H9 (cell line): ENCODE data around the gene OSBPL1A. TPM values are rescaled to one million over a fixed set of nuclear protein-coding genes. Genes with fewer than 3 reads are reported as not detected.

Source experiments
- DNase-seq: peaks from one replicate; pipeline ENCODE4 v3.0.0-alpha.2; 2017
- H2AFZ ChIP-seq: one replicate; pipeline ENCODE4 v1.6.1; 2013; ENCODE audit warnings: mild to moderate bottlenecking, low read length, control low read depth, moderate library complexity
- H2AK5ac ChIP-seq: 2 replicates; pipeline ENCODE4 v1.6.1; 2013; ENCODE audit warnings: low read length, control low read depth, mixed read lengths; ENCODE audit not compliant: insufficient read length
- H2BK120ac ChIP-seq: one replicate; pipeline ENCODE4 v1.6.1; 2013; ENCODE audit warnings: low read depth, mild to moderate bottlenecking, low read length, control low read depth, inconsistent platforms; ENCODE audit not compliant: poor library complexity, severe bottlenecking
- H2BK12ac ChIP-seq: 2 replicates; pipeline ENCODE4 v1.6.1; 2013; ENCODE audit warnings: low read length, control low read depth, mixed read lengths, low read depth; ENCODE audit not compliant: insufficient read length
- H2BK15ac ChIP-seq: 2 replicates; pipeline ENCODE4 v1.6.1; 2013; ENCODE audit warnings: low read depth, low read length, control low read depth
- H2BK20ac ChIP-seq: one replicate; pipeline ENCODE4 v1.6.1; 2013; ENCODE audit warnings: low read depth, mild to moderate bottlenecking, low read length, control low read depth, inconsistent platforms; ENCODE audit not compliant: poor library complexity, severe bottlenecking
- H2BK5ac ChIP-seq: 2 replicates; pipeline ENCODE4 v1.6.1; 2013; ENCODE audit warnings: low read length, control low read depth, mixed read lengths; ENCODE audit not compliant: insufficient read length
- H3K14ac ChIP-seq: 2 replicates; pipeline ENCODE4 v1.6.1; 2013; ENCODE audit warnings: low read length, control low read depth; ENCODE audit not compliant: insufficient read depth
- H3K18ac ChIP-seq: 2 replicates; pipeline ENCODE4 v1.6.1; 2013; ENCODE audit warnings: low read depth, mild to moderate bottlenecking, mixed read lengths, low read length, control low read depth; ENCODE audit not compliant: insufficient read length
- H3K23ac ChIP-seq: 2 replicates; pipeline ENCODE4 v1.6.1; 2013; ENCODE audit warnings: low read length, control low read depth, mixed read lengths, low read depth; ENCODE audit not compliant: insufficient read length
- H3K23me2 ChIP-seq: 2 replicates; pipeline ENCODE4 v1.6.1; 2013; ENCODE audit warnings: low read depth, mild to moderate bottlenecking, mixed read lengths, low read length, control low read depth; ENCODE audit not compliant: insufficient read length, poor library complexity, severe bottlenecking
- H3K27ac ChIP-seq: 2 replicates; pipeline ENCODE4 v1.5.1; 2013; ENCODE audit warnings: low read length, control low read depth, mixed read lengths, low read depth; ENCODE audit not compliant: insufficient read length
- H3K27me3 ChIP-seq: 2 replicates; pipeline ENCODE4 v1.6.1; 2013; ENCODE audit warnings: low read length, control low read depth, inconsistent platforms; ENCODE audit not compliant: insufficient read depth
- H3K4ac ChIP-seq: 2 replicates; pipeline ENCODE4 v1.6.1; 2013; ENCODE audit warnings: low read depth, mild to moderate bottlenecking, control low read depth, inconsistent platforms, low read length, moderate library complexity
- H3K4me1 ChIP-seq: 2 replicates; pipeline ENCODE4 v1.6.1; 2013; ENCODE audit warnings: low read length, control low read depth, inconsistent platforms; ENCODE audit not compliant: insufficient read depth
- H3K4me2 ChIP-seq: 2 replicates; pipeline ENCODE4 v1.6.1; 2013; ENCODE audit warnings: low read length, control low read depth, mixed read lengths; ENCODE audit not compliant: insufficient read length, insufficient read depth
- H3K56ac ChIP-seq: 2 replicates; pipeline ENCODE4 v1.6.1; 2013; ENCODE audit warnings: low read depth, mild to moderate bottlenecking, mixed read lengths, low read length, control low read depth; ENCODE audit not compliant: insufficient read length
- H3K79me1 ChIP-seq: 2 replicates; pipeline ENCODE4 v1.6.1; 2013; ENCODE audit warnings: low read depth, mild to moderate bottlenecking, moderate library complexity, low read length, control low read depth, inconsistent platforms; ENCODE audit not compliant: insufficient read depth, poor library complexity, severe bottlenecking
- H3K79me2 ChIP-seq: 2 replicates; pipeline ENCODE4 v1.6.1; 2013; ENCODE audit warnings: low read length, control low read depth, inconsistent platforms; ENCODE audit not compliant: insufficient read depth
- H3K9ac ChIP-seq: 2 replicates; pipeline ENCODE4 v1.6.1; 2013; ENCODE audit warnings: low read length, control low read depth, mixed read lengths; ENCODE audit not compliant: insufficient read length; ENCODE audit errors: extremely low read depth
- H3K9me3 ChIP-seq: one replicate; pipeline ENCODE4 v1.6.1; 2013; ENCODE audit warnings: low read depth, low read length, inconsistent platforms; ENCODE audit not compliant: control insufficient read depth
- H3T11ph ChIP-seq: one replicate; pipeline ENCODE4 v1.6.1; 2013; ENCODE audit warnings: mild to moderate bottlenecking, low read length, control low read depth, inconsistent platforms
- H4K20me1 ChIP-seq: one replicate; pipeline ENCODE4 v1.6.1; 2013; ENCODE audit not compliant: control insufficient read depth, insufficient read length, insufficient read depth
- H4K5ac ChIP-seq: 2 replicates; pipeline ENCODE4 v1.6.1; 2013; ENCODE audit warnings: low read depth, mild to moderate bottlenecking, mixed read lengths, low read length, control low read depth; ENCODE audit not compliant: insufficient read length
- H4K8ac ChIP-seq: replicated peaks from 2 replicates; pipeline ENCODE4 v1.6.1; 2013; ENCODE audit warnings: low read length, control low read depth, mixed read lengths, low read depth; ENCODE audit not compliant: insufficient read length
- H4K91ac ChIP-seq: 2 replicates; pipeline ENCODE4 v1.6.1; 2013; ENCODE audit warnings: low read depth, mild to moderate bottlenecking, moderate library complexity, mixed read lengths, low read length, control low read depth; ENCODE audit not compliant: insufficient read length
- H3K27ac Mint-ChIP-seq, 3 experiments: 2 replicates in 2 of 3; 3 replicates in 1 of 3; pipeline ENCODE4 v1.8.0; 2020 to 2021; ENCODE audit warnings: mixed read lengths in 3 of 3, mild to moderate bottlenecking in 1 of 3, moderate library complexity in 1 of 3
- H3K27me3 Mint-ChIP-seq: 2 replicates; pipeline ENCODE4 v1.8.0; 2021; ENCODE audit warnings: low read depth, mild to moderate bottlenecking, moderate library complexity, mixed read lengths
- H3K36me3 Mint-ChIP-seq, 3 experiments: 2 replicates in 2 of 3; 3 replicates in 1 of 3; pipeline ENCODE4 v1.8.0; 2020 to 2021; ENCODE audit warnings: low read depth in 3 of 3, mixed read lengths in 3 of 3; ENCODE audit not compliant: insufficient read depth in 1 of 3
- H3K4me1 Mint-ChIP-seq, 2 experiments: 2 replicates each; pipeline ENCODE4 v1.8.0; 2020; ENCODE audit warnings: mixed read lengths in 2 of 2
- H3K4me3 Mint-ChIP-seq, 2 experiments: 2 replicates in 1 of 2; 3 replicates in 1 of 2; pipeline ENCODE4 v1.8.0; 2020 to 2021; ENCODE audit warnings: mild to moderate bottlenecking in 2 of 2, mixed read lengths in 2 of 2, moderate library complexity in 1 of 2
- H3K9me3 Mint-ChIP-seq, 2 experiments: 2 replicates in 1 of 2; 3 replicates in 1 of 2; pipeline ENCODE4 v1.8.0; 2020; ENCODE audit warnings: mild to moderate bottlenecking in 2 of 2, mixed read lengths in 2 of 2, moderate library complexity in 1 of 2
- WGBS: extraction: QIAGEN DNeasy Blood & Tissue Kit; methylation state at CpG from one replicate; pipeline ENCODE4 v1.1.7; 2013; ENCODE audit warnings: missing lambda C conversion rate, low lambda C conversion rate, mixed read lengths; ENCODE audit not compliant: insufficient read length; ENCODE audit errors: extremely low coverage; 5-methylcytosine and 5-hydroxymethylcytosine counted together
- total RNA-seq: library from RNA; stranded (reverse); gene quantifications from 2 replicates; pipeline ENCODE4 v1.2.1, GENCODE V29; 2021
- TF ChIP-seq, protein P1 (sequence below): fragments of 200-600 bp; sonication (generic); conservative IDR thresholded peaks from 3 replicates; pipeline ENCODE4 v1.8.0; 2021; ENCODE audit warnings: antibody characterized with exemption, mild to moderate bottlenecking

Gene OSBPL1A
- total RNA-seq, 1 experiment from 2014 or later: 33.9 TPM

DNA sequence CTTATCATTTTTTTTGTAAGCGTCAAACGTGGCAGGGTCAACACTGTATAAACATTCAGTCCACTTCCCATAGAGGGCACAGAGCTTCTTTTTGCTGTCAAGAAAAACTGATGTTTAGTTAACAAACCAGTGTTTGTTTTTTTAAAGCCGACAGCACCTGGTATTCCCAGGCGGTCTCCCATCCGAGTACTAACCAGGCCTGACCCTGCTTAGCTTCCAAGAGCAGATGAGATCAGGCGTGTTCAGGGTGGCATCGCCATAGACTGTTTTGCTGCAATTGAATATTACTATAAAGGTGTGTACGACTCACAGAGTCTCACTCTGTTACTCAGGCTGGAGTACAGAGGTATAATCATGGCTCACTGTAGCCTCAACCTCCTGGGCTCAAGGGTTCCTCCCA, 227.3 kb downstream of the OSBPL1A start:
- Histone ChIP-seq H3K23me2 (no peaks in the 10 kb centered on the region), H4K20me1 (no peaks in the 10 kb centered on the region), H3K79me1 (no peaks in the 10 kb centered on the region), H3K9me3 (no peaks in the 10 kb centered on the region), H3K79me2 (no peaks in the 10 kb centered on the region), H3K9ac (no peak overlapping the region), H4K8ac (no peak overlapping the region), H2BK15ac (no peak overlapping the region), H2BK20ac (no peak overlapping the region), H2AFZ (no peak overlapping the region), H3K14ac (no peak overlapping the region), H3K27me3 (no peaks in the 10 kb centered on the region), H2BK120ac (no peak overlapping the region), H3K56ac (no peak overlapping the region), H3T11ph (no peak overlapping the region), H3K4ac (no peak overlapping the region), H4K91ac (no peak overlapping the region), H2BK5ac (no peak overlapping the region), H2AK5ac (no peak overlapping the region), H4K5ac (no peak overlapping the region), H3K4me2 (no peak overlapping the region), H3K23ac (no peak overlapping the region), H2BK12ac (no peak overlapping the region), H3K4me1 (no peaks in the 10 kb centered on the region), H3K27ac (no peak overlapping the region), H3K18ac (no peak overlapping the region)
- Mint-ChIP-seq H3K36me3 (peaks cover 12 to 39% (median 22%) of the 10 kb centered on the region in 3 experiments; a peak in 6 of 7 replicates), H3K27me3 (no peaks in the 10 kb centered on the region), H3K9me3 (no peaks in the 10 kb centered on the region), H3K4me1 (no peaks in the 10 kb centered on the region), H3K27ac (no peak overlapping the region), H3K4me3 (no peak overlapping the region)
- WGBS: no CpG with 5 or more reads among the region's 8 CpGs
- no peak for DNase-seq
- TF ChIP-seq, protein P1, sequence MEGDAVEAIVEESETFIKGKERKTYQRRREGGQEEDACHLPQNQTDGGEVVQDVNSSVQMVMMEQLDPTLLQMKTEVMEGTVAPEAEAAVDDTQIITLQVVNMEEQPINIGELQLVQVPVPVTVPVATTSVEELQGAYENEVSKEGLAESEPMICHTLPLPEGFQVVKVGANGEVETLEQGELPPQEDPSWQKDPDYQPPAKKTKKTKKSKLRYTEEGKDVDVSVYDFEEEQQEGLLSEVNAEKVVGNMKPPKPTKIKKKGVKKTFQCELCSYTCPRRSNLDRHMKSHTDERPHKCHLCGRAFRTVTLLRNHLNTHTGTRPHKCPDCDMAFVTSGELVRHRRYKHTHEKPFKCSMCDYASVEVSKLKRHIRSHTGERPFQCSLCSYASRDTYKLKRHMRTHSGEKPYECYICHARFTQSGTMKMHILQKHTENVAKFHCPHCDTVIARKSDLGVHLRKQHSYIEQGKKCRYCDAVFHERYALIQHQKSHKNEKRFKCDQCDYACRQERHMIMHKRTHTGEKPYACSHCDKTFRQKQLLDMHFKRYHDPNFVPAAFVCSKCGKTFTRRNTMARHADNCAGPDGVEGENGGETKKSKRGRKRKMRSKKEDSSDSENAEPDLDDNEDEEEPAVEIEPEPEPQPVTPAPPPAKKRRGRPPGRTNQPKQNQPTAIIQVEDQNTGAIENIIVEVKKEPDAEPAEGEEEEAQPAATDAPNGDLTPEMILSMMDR: no peak
